ENCODE measurements around the gene ZNF473. TPM values are rescaled to one million over a fixed set of nuclear protein-coding genes. Genes with fewer than 3 reads are reported as not detected.

ZNF473 gene
- polyA plus RNA-seq, 1 donor (not counting 4 experiments of a cell fraction or from before 2014, with no cell fraction given): 7.7 TPM

DNA sequence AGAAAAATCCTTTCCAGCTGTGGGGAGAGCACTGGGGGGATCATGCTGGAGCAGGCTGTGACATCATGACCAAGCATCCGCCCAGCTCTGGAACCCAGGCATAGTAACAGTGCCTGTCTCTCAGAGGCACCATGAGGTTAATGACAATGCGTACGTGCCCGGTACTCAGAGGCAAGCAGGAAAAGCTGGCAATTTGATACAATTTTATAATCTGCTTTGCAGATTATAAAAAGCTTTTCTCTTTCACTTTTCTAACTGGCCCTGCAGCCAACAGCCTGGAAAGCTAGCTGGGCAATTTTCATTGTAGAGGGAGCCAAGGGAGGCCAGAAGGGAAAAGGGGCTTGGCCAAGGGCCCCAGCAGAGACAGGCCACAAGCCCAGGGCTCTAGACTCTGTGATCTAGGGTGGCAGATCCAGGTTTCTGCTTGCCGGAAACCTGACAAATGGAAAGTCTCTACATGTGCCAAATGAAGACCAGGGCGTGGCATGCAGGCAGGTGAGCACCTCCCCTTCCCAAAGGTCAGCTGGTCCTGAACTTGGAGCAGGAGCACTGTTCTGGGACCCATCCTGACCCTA lies 23.3 kb upstream of the ZNF473 start:
- Histone ChIP-seq H3K4me2 (ENCODE audit: control insufficient read depth, extremely low read depth, insufficient read depth, low read depth, low read length) (no peak overlapping the region), H3K9me3 (ENCODE audit: control insufficient read depth, low read depth, low read length) (no peaks in the 10 kb centered on the region), H3K27me3 (ENCODE audit: control insufficient read depth, extremely low read depth, insufficient read depth, low read length) (no peaks in the 10 kb centered on the region), H3K9me1 (ENCODE audit: control insufficient read depth, extremely low read depth, insufficient read depth, low read length) (peaks cover 2% of the 10 kb centered on the region), H3K36me3 (ENCODE audit: control insufficient read depth in 2 of 2, extremely low read depth in 1 of 2, insufficient read depth in 2 of 2, low read length in 2 of 2) (peaks cover 24 to 43% of the 10 kb centered on the region in 2 experiments), H3K4me1 (ENCODE audit: control insufficient read depth, extremely low read depth, insufficient read depth, low read length) (peaks cover 12% of the 10 kb centered on the region), H4K20me1 (ENCODE audit: control insufficient read depth, extremely low read depth, insufficient read depth, low read length) (peaks cover 26% of the 10 kb centered on the region), H3K79me2 (ENCODE audit: control insufficient read depth, insufficient read depth, low read length) (no peaks in the 10 kb centered on the region), H3K27ac (ENCODE audit: control insufficient read depth, insufficient read depth, low read length) (no peak overlapping the region), H3K9ac (ENCODE audit: control insufficient read depth, extremely low read depth, insufficient read depth, low read length) (no peak overlapping the region), H2AFZ (ENCODE audit: control insufficient read depth, low read length) (no peak overlapping the region), H3K4me3 (ENCODE audit: control insufficient read depth in 2 of 3, extremely low read depth in 1 of 3, insufficient read depth in 2 of 3, low read depth in 1 of 3, low read length in 3 of 3) (no peak overlapping the region)
- TF ChIP-seq EZH2 (IDR thresholded peaks at IDR 0.05; ENCODE audit: low read length) (no peak), CTCF (optimal IDR thresholded peaks at IDR 0.05 in 1 of 3, IDR thresholded peaks at IDR 0.05 in 1 of 3, conservative IDR thresholded peaks at IDR 0.05 in 1 of 3; ENCODE audit: extremely low read depth in 1 of 3, insufficient read depth in 2 of 3, low read length in 3 of 3) (no peak)
- FAIRE-seq (no peak), DNase-seq (ENCODE audit: low read depth, low spot score) (no peak)
- dilution Hi-C loops (cut with MboI; ENCODE audit: extremely low pct_ligation_motif_present, low sequenced_read_pairs): no loop called here

DNA sequence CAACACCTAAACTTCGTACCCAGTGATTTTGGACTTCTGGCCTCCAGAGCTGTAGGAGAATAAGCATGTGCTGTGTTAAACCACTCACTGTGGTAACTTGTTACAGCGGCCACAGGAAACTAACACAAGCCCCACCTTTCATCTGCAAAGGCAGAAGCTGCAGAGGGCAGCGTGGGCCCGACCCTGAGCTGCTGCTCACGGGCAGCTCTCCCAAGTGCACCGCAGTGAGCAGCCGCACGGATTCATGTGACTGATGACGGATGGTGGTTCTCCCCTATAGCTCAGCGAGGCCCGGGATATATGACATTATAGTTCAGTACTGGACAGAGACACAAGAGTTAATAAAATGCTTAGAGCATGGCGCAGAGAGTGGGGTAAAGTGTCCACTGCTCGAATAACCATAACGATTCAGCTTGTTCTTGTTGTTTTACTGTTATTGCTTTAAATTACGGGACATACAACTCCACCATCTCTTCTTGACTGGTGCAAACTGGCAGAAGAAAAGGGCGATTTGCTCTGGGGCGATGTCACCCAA lies 22.5 kb upstream of the ZNF473 start:
- H3K79me2 ChIP-seq (ENCODE audit: control insufficient read depth, insufficient read depth, low read length): no peaks in the 10 kb centered on the region
- peaks cover 21 to 42% of the 10 kb centered on the region in 2 experiments for H3K36me3 ChIP-seq (ENCODE audit: control insufficient read depth in 2 of 2, extremely low read depth in 1 of 2, insufficient read depth in 2 of 2, low read length in 2 of 2)
- H3K27me3 ChIP-seq (ENCODE audit: control insufficient read depth, extremely low read depth, insufficient read depth, low read length): no peaks in the 10 kb centered on the region
- FAIRE-seq: no peak
- H3K4me3 ChIP-seq (ENCODE audit: control insufficient read depth in 2 of 3, extremely low read depth in 1 of 3, insufficient read depth in 2 of 3, low read depth in 1 of 3, low read length in 3 of 3): no peak overlapping the region
- no peak overlapping the region for H3K4me2 ChIP-seq (ENCODE audit: control insufficient read depth, extremely low read depth, insufficient read depth, low read depth, low read length)
- peaks cover 2% of the 10 kb centered on the region for H3K9me1 ChIP-seq (ENCODE audit: control insufficient read depth, extremely low read depth, insufficient read depth, low read length)
- DNase-seq (ENCODE audit: low read depth, low spot score): no peak
- no peak overlapping the region for H3K9ac ChIP-seq (ENCODE audit: control insufficient read depth, extremely low read depth, insufficient read depth, low read length)
- H3K9me3 ChIP-seq (ENCODE audit: control insufficient read depth, low read depth, low read length): no peaks in the 10 kb centered on the region
- H3K4me1 ChIP-seq (ENCODE audit: control insufficient read depth, extremely low read depth, insufficient read depth, low read length): peaks cover 12% of the 10 kb centered on the region
- no peak overlapping the region for H3K27ac ChIP-seq (ENCODE audit: control insufficient read depth, insufficient read depth, low read length)
- peaks cover 26% of the 10 kb centered on the region for H4K20me1 ChIP-seq (ENCODE audit: control insufficient read depth, extremely low read depth, insufficient read depth, low read length)
- TF ChIP-seq EZH2 (IDR thresholded peaks at IDR 0.05; ENCODE audit: low read length) (no peak), CTCF (optimal IDR thresholded peaks at IDR 0.05 in 1 of 3, IDR thresholded peaks at IDR 0.05 in 1 of 3, conservative IDR thresholded peaks at IDR 0.05 in 1 of 3; ENCODE audit: extremely low read depth in 1 of 3, insufficient read depth in 2 of 3, low read length in 3 of 3) (no peak)
- dilution Hi-C loops (cut with MboI; ENCODE audit: extremely low pct_ligation_motif_present, low sequenced_read_pairs): no loop called here
- H2AFZ ChIP-seq (ENCODE audit: control insufficient read depth, low read length): no peak overlapping the region

Measured in keratinocyte (primary cell).